Kidney (tissue), 14 donors: ENCODE data around the gene LRRC28. TPM values are rescaled to one million over a fixed set of nuclear protein-coding genes. Genes with fewer than 3 reads are reported as not detected.

Experiments
- DNase-seq, 5 donors: peaks; one replicate each; pipeline ENCODE4 v3.0.0-alpha.2; 2013 to 2020
- FAIRE-seq: peaks from 2 replicates; lab custom pipeline; 2012; peaks lifted over from hg19 to GRCh38; lab: Jason Lieb, UNC
- H3K27ac ChIP-seq, 2 donors: one replicate each; pipeline ENCODE4 v1.7.0; 2013; ENCODE audit warnings: low read depth in 2 of 2, low read length in 2 of 2, inconsistent platforms in 1 of 2
- H3K27me3 ChIP-seq: one replicate; pipeline ENCODE4 v1.7.1; 2013; ENCODE audit warnings: low read length, inconsistent platforms; ENCODE audit not compliant: control insufficient read depth, insufficient read depth
- H3K36me3 ChIP-seq, 3 donors: one replicate each; pipeline versions ENCODE4 v1.7.0 to v1.7.1; 2013; ENCODE audit warnings: low read length in 3 of 3, control low read depth in 1 of 3, inconsistent platforms in 1 of 3; ENCODE audit not compliant: insufficient read depth in 3 of 3, control insufficient read depth in 2 of 3
- H3K4me1 ChIP-seq, 3 donors: one replicate each; pipeline versions ENCODE4 v1.7.0 to v1.7.1; 2013; ENCODE audit warnings: low read length in 3 of 3, inconsistent platforms in 1 of 3, low read depth in 1 of 3; ENCODE audit not compliant: control insufficient read depth in 2 of 3, insufficient read depth in 2 of 3
- H3K4me3 ChIP-seq, 3 donors: one replicate each; pipeline versions ENCODE4 v1.7.0 to v1.8.1; 2013; ENCODE audit warnings: low read length in 3 of 3, control low read depth in 1 of 3, inconsistent platforms in 1 of 3
- H3K9ac ChIP-seq, 3 donors: one replicate each; pipeline versions ENCODE4 v1.7.0 to v1.7.1; 2013; ENCODE audit warnings: low read length in 3 of 3, control low read depth in 1 of 3, inconsistent platforms in 1 of 3
- H3K9me3 ChIP-seq, 3 donors: one replicate each; pipeline versions ENCODE4 v1.7.0 to v1.7.1; 2013; ENCODE audit warnings: low read length in 3 of 3, control low read depth in 1 of 3, inconsistent platforms in 1 of 3; ENCODE audit not compliant: control insufficient read depth in 2 of 3, insufficient read depth in 1 of 3
- CTCF ChIP-seq: IDR thresholded peaks from 3 replicates; pipeline ENCODE4 v1.5.1; 2012; ENCODE audit warnings: mild to moderate bottlenecking, moderate library complexity, borderline replicate concordance; ENCODE audit not compliant: insufficient read depth; ENCODE audit errors: extremely low read depth
- intact Hi-C: fragments of 100-400 bp; cut with DNase I; formaldehyde crosslinking; loops from one replicate; pipeline ENCODE4 v1.11.1; 2022
- polyA plus RNA-seq: library from polyadenylated mRNA; stranded (reverse); fragments of 350-450 nt; fragmentation: Illumina TruSeq; extraction: RNeasy Lipid Tissue Mini Kit (QIAGEN cat#74804); gene quantifications from one replicate; pipeline ENCODE4 v1.2.3, GENCODE V29; 2014; ENCODE audit warnings: low read depth, low replicate concordance; ENCODE audit not compliant: insufficient read depth
- total RNA-seq: library from RNA; stranded (reverse); fragmentation: NEBNext Ultra II Directional; extraction: Animal tissue kit (Norgen Biotek cat#: 25700); gene quantifications from one replicate; pipeline ENCODE4 v1.2.1, GENCODE V29; 2021
- donor health status: control.
- donor health status: control.
- donor health status: control.
- donor health status: control.
- donor health status: control.
- donor health status: DM: yes; HTN: yes; CAD: no.
- donor health status: Normal renal cell carcinoma (clear cell type).

The LRRC28 gene
- total and polyA plus RNA-seq, 2 donors from 2014 or later: 25.5 to 34.7 TPM

DNA sequence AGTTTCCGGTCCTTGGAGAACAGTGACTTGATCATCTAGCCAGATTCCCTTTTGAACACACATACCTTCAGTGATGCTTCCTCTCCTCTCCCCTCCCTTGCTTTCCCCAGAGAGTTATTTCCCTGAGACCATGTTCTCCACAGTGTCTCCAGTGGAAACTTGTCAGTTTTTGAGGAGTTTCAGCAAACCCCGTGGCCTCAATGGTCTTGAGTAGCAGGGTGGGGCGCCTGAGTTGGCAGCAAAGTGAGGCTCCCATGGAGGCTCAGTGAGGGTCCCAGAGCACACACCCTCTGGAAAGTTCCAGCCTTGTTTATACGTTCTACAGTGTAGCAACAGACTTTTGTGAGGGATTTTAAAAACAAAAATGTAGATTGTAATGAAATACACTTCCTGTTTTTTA lies 135.1 kb downstream of the LRRC28 start:
- Histone ChIP-seq H3K4me1 (peaks cover 0 to 14% (median 5%) of the 10 kb centered on the region in 3 donors), H3K9ac (no peak overlapping the region), H3K4me3 (no peak overlapping the region), H3K9me3 (no peaks in the 10 kb centered on the region), H3K27ac (peak overlapping the region in 1 of 2 donors; percentile 25), H3K36me3 (no peaks in the 10 kb centered on the region), H3K27me3 (no peaks in the 10 kb centered on the region)
- intact Hi-C loops: no loop called here
- TF ChIP-seq CTCF: no peak
- FAIRE-seq (no peak), DNase-seq (no peak)

GRCh38 chr15:99387421-99388168 lies 136.3 kb downstream of the LRRC28 start:
- no peak overlapping the region for H3K4me3 ChIP-seq
- intact Hi-C loops: no loop called here
- no peaks in the 10 kb centered on the region for H3K36me3 ChIP-seq
- no peaks in the 10 kb centered on the region for H3K9me3 ChIP-seq
- FAIRE-seq: no peak
- H3K4me1 ChIP-seq: peaks cover 0 to 14% (median 5%) of the 10 kb centered on the region in 3 donors
- peak in 1 of 5 donors; percentile 52 for DNase-seq
- no peak for TF ChIP-seq CTCF
- H3K27me3 ChIP-seq: no peaks in the 10 kb centered on the region
- H3K9ac ChIP-seq: no peak overlapping the region
- H3K27ac ChIP-seq: no peak overlapping the region

DNA sequence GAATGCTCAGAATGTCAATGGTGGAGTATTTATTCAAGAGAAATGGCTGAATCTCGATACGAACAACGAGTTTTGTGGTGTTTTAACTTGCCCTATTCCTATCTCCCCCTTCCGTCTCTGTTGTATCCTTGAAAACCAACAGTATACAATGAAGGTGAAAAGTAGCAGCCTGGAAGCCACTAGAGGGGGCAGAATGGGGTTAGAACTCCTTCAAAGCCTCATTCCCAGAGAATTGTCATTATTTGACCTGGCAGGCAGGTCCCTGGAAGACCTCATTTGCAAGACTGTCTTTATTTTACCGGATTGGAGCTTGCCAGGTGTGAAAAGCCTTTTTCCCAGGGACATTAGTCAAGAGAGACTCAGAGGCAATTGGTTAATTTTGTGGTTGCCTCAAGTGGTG lies 139.4 kb downstream of the LRRC28 start:
- no peak overlapping the region for H3K27ac ChIP-seq
- FAIRE-seq: no peak
- intact Hi-C loops: no loop called here
- TF ChIP-seq CTCF: no peak
- H3K4me1 ChIP-seq: peaks cover 0 to 6% (median 0%) of the 10 kb centered on the region in 3 donors
- H3K36me3 ChIP-seq: no peaks in the 10 kb centered on the region
- H3K9me3 ChIP-seq: no peaks in the 10 kb centered on the region
- no peaks in the 10 kb centered on the region for H3K27me3 ChIP-seq
- no peak for DNase-seq
- H3K4me3 ChIP-seq: no peak overlapping the region
- no peak overlapping the region for H3K9ac ChIP-seq

DNA sequence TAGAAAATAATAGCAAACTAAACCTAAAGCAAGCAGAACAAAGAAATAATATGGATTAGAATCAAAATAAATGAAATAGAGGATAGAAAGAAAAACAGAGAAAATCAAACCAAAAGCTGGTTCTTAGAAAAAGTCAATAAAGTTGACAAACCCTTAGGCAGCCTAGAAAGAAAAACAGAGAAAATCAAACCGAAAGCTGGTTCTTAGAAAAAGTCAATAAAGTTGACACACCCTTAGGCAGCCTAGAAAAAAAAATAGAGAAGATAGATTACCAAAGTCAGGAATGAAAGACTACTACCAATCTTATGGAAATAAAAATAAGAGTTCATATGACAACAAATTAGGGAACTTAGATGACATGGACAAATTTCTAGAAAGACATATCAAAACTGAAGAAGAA lies 142.4 kb downstream of the LRRC28 start:
- Histone ChIP-seq H3K27me3 (no peaks in the 10 kb centered on the region), H3K27ac (no peak overlapping the region), H3K9ac (no peak overlapping the region), H3K4me3 (no peak overlapping the region), H3K36me3 (no peaks in the 10 kb centered on the region), H3K4me1 (no peaks in the 10 kb centered on the region), H3K9me3 (no peaks in the 10 kb centered on the region)
- TF ChIP-seq CTCF: no peak
- intact Hi-C loops: no loop called here
- no peak for FAIRE-seq
- no peak for DNase-seq
